Bronchial epithelial cell (primary cell): Measurements from ENCODE around the gene MTFMT. TPM values are rescaled to one million over a fixed set of nuclear protein-coding genes. Genes with fewer than 3 reads are reported as not detected.

Experiments used
- DNase-seq: peaks from one replicate; pipeline ENCODE4 v3.0.0-alpha.2; 2010; ENCODE audit warnings: low read depth
- FAIRE-seq: peaks from 2 replicates; lab custom pipeline; 2011; peaks lifted over from hg19 to GRCh38; lab: Jason Lieb, UNC
- H3K27me3 ChIP-seq: 2 replicates; pipeline ENCODE4 v1.5.1; 2011; ENCODE audit warnings: low read length; ENCODE audit not compliant: control insufficient read depth, insufficient read depth
- H3K36me3 ChIP-seq: 2 replicates; pipeline ENCODE4 v1.5.1; 2011; ENCODE audit warnings: low read length; ENCODE audit not compliant: control insufficient read depth, insufficient read depth
- H3K4me3 ChIP-seq: 2 replicates; pipeline ENCODE4 v1.5.1; 2011; ENCODE audit warnings: mild to moderate bottlenecking, low read depth, low read length, control low read depth
- CTCF ChIP-seq: IDR thresholded peaks from 2 replicates; pipeline ENCODE4 v1.5.1; 2011; ENCODE audit warnings: mild to moderate bottlenecking, moderate library complexity, low read length, control low read depth, inconsistent platforms; ENCODE audit not compliant: insufficient read depth, severe bottlenecking
- total RNA-seq: library from RNA; depleted of rRNA; stranded (reverse); fragments of >200 nt; gene quantifications from 2 replicates; pipeline ENCODE4 v1.2.1, GENCODE V29; 2014

Gene MTFMT
- total RNA-seq, 1 donor from 2014 or later = 17.4 TPM

DNA sequence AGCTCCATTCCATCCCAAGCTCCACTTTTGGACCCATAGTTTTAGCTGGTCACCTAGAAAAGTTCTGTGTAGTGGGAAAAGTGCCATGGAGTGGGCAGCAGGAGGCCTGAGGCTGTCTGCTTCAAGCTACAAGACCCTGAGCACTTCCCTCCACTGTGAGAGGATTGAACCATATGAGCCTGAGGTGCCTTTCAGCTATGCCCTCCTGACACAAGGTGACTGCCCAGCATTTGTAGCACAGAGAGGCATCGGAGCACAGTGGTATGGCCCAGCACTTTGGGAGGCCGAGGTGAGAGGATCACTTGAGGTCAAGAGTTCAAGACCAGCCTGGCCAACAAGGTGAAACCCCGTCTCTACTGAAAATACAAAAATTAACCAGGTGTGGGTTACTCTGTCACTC is 43.2 kb upstream of the MTFMT start:
- H3K36me3 ChIP-seq = no peaks in the 10 kb centered on the region
- peaks cover 4% of the 10 kb centered on the region for H3K27me3 ChIP-seq
- H3K4me3 ChIP-seq = no peak overlapping the region
- no peak for FAIRE-seq
- no peak for DNase-seq
- TF ChIP-seq CTCF = no peak

DNA sequence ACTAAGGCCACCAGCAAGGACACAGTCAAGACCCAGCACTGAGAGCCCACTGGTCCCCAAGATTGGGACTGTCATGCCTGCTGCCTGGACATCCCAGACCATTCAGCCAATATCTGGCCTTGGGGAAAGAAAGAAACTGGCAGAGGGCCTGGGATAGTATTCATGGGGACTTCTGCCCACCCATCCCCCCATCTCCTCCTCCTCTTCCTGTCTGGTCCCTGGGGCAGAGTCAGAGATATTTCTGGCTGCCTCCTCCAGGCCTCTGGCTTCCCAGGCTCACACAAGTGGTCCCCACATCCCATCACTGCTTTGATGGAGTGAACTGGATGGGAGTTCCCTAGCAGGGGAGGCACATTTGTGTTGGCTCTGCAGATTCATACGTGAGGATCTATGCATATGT is 42.6 kb upstream of the MTFMT start:
- no peaks in the 10 kb centered on the region for H3K36me3 ChIP-seq
- DNase-seq (no peak), FAIRE-seq (no peak)
- no peak overlapping the region for H3K4me3 ChIP-seq
- TF ChIP-seq CTCF = no peak
- peaks cover 9% of the 10 kb centered on the region for H3K27me3 ChIP-seq

- no peak for FAIRE-seq
- TF ChIP-seq CTCF = no peak
Observed at GRCh38 chr15:65071381-65071811, 42.0 kb upstream of the MTFMT start.

DNA sequence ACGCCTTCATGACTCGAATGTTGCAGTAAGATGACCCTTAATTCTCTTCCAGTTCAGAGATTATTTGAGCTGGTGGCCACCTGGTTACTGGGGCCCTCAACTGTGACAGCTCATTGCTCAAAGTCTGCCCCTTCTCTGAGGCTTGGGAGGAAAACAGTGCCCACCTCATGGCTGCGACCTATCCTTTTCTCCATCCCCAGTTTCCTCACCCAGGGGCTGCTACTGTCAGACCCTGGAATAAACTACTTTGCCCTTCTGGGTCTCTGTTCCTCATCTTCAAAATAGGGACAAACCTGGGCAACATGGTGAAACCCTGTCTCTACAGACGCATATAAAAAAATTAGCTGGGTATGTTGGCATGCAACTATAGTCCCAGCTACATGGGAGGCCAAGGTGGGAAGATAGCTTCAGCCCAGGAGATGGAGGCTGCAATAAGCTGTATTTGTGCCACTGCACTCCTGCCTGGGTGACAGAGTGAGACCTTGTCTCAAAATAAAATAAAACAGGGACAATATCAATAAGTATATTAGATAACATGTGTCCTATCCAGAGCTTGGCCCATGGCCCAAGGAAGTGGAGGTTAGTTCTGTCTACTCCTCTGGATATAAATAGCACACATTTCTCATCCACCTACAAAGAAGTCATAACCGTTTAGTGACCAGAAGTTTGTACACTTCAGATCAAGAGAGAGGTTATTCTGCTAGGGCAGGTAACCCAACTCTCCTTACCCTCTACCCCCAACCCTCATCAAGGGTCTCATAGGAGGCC is 40.5 kb upstream of the MTFMT start:
- H3K4me3 ChIP-seq = no peak overlapping the region
- FAIRE-seq (no peak), DNase-seq (no peak)
- TF ChIP-seq CTCF = no peak
- H3K36me3 ChIP-seq = no peaks in the 10 kb centered on the region
- H3K27me3 ChIP-seq = peaks cover 13% of the 10 kb centered on the region

More at GRCh38 chr15:65071381-65071811, 42.0 kb upstream of the MTFMT start:
- no peaks in the 10 kb centered on the region for H3K36me3 ChIP-seq
- DNase-seq = no peak
- H3K4me3 ChIP-seq = no peak overlapping the region
- peaks cover 13% of the 10 kb centered on the region for H3K27me3 ChIP-seq

- H3K4me3 ChIP-seq = no peak overlapping the region
- DNase-seq (no peak), FAIRE-seq (no peak)
- peaks cover 13% of the 10 kb centered on the region for H3K27me3 ChIP-seq
- no peak for TF ChIP-seq CTCF
- H3K36me3 ChIP-seq = no peaks in the 10 kb centered on the region
Observed at GRCh38 chr15:65069179-65069578, 39.7 kb upstream of the MTFMT start.
